Stimulated activated CD8-positive, alpha-beta memory T cell treated with anti-CD3 and anti-CD28 coated beads, Interleukin-4, amount 100 ng/mL, for 1 hour (primary cell): Measurements from ENCODE around the gene SZT2.
"Not testable (repeated sequence)": the region's sequence is repeated elsewhere in the genome, so short reads cannot be mapped to it uniquely, and the experiment has no call there.

ENCODE experiments used
- DNase-seq, 2 donors: peaks; one replicate each; pipeline ENCODE4 v3.0.0-alpha.2; 2020; ENCODE audit warnings: low read depth in 2 of 2, low spot score in 1 of 2

Gene SZT2

DNA sequence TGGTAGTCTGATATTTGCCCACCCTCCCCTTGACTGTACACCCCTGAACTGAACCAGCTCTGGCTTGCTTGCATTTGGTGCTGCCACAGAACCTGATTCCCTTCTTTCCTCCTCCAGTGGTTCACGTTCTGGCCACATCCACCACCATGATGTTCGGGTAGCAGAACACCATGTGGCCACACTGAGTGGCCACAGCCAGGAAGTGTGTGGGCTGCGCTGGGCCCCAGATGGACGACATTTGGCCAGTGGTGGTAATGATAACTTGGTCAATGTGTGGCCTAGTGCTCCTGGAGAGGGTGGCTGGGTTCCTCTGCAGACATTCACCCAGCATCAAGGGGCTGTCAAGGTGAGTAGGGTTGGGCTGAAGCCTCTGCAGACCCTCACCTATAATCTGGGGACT, 29.1 kb upstream of the SZT2 start:
- DNase-seq: no peak

DNA sequence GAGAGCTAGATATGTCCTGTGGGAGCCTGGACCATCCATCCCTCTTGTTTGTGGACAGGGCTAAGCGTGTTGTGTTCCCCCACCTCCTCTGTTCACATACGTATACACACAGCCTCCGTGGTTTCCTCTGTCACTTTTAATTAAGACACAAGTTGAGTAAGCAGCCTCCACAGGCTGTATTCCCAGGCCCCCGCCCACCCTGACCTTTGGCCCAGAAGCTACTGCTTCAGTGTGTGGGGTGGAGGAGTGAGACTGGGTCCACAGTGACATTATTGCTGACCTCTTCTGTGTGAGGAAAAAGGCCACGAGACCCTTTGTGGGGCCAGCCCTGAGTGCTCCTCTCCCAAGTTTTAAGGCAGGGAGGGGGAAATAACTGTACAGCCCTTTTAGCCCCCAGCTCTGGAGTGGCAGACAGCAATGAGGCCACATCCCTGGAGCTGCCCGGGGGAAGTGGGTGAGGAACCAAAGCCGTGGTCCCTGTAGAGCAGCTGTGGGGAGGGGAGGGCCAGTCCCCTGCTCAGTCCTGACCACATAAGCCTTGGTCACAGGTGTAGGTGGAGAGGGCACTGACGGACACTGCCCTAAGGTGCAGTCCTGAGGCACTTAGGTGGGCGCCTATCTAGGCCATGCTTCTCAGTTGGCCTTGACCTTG, 26.3 kb upstream of the SZT2 start:
- no peak for DNase-seq

DNA sequence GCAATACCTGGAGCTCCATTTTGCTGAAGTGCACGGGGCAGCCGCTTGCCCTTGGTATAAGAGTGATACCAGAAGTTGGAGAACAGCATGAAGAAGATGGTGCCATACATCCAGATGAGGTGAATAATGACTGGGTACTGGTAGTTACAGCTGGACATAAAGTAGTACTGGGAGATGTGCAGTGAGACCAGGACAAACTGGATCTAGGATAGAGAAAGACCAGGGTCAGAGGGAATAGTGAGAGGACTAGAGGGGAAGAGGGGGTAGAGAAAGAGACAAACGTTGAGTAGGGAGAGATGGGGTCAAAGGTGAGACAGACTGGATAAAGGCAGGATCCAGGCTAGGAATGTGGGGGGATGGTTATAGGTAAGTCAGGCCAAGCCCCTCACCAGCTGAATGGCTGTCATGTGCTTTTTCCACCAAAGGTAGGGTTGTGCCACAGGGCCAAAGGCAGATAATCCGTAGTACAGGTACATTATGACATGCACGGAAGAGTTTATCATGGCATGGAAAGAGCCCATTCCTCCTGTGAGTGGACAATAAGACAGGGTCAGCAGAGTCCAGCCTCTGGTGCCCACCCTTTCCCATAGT, 25.7 kb upstream of the SZT2 start:
- no peak for DNase-seq

DNA sequence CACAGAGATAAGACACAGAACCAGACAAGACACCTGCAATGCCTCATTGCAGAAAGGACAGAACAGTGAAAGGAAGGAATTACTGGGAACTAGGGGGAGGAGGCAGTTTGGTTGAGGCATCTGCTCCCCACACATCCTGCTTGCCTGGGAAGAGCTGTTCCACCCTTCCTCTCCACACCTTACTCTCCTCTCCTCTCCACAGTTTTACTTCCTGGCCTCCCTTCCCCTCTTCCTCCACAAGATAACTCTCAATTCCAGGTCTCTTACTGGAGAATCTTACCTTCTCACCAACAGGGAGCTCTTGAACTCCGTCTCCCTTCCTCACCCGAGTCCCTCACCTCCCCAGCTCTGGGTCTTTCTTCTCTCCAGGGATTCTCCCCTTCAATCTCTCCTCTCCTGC, 24.0 kb upstream of the SZT2 start:
- DNase-seq: no peak

DNA sequence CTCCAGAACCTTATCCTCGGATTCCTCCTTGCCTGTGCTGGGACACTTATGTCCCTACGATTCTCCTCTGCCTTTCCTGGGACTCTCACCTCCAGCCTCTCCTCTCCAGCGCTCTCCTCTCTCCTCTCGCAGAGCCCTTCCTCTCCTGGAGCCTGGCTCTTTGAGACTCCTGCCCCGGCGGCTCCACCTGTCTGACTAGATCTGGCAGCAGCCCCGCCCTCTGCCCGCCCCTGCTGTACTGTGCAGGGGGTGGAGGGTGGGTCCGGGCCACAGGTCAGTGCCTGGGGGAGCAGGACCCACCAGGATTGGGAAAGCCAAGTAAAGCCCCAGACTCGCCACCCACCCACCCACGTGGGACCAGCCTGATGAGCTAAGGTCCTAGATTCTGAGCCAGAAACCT, 23.5 kb upstream of the SZT2 start:
- no peak for DNase-seq

DNA sequence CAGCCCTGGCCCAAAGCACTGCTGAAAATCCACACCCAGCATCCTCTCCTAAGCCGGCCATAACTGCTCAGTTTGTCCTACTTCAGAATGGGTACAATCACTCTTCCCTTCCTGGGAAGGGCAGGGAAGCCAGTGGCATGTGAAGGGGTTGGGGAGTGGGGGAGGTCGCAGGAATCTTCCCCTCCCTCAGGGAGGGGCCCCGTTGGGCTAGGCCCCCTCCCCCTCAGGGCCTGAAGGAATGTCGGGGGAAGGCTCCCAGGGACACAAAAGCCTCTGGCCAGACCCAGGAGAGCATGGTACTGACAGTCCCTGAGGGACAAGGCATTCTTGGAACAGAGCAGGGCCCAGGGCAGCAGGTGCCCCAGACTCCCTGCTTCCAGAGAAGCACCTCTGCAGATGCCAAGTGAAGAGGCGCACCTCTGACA, 23.1 kb upstream of the SZT2 start:
- DNase-seq: no peak

DNA sequence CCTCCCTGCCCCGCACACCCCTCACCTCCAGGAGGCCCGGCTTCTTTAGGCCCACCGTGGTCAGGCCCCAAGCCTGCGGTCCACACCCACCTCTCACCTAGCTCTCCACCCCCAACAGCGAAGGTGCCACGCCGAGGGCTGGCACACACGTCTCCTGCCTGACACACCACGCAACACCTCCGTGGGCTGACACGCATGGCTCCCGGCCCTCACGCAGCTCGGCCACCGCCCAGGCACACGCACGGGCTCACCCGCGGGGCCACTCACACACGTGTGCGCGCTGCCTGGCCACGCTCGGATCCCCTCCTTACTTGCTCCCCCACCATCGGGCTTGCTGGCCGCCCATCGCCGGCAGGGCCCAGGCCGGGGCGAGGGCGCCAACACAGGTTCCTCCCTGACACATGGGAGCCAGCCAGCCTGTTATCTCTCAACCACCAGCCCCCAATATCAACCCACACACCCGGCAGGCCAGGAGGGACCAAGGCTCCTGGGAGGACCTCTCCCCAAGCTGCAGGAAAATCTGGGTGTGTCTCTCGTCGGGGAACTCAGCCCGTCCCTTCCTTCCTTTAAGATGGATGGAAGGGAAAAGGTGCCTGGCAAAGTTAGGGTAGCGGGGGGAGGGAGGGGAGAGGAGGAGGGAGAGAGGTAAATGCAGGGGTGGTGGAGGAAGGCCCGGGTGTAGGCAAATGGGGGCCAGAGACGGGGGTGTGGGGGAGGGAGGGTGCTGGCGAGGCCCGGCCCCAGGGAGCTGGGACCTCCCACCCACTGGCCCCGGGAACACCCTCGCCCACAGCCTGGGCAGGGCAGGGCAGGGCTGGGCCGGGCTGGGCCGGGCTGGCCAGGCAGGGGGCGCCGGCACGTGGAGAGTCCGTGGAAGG, 22.4 kb upstream of the SZT2 start:
- peak in 1 of 2 donors; percentile 7 for DNase-seq

DNA sequence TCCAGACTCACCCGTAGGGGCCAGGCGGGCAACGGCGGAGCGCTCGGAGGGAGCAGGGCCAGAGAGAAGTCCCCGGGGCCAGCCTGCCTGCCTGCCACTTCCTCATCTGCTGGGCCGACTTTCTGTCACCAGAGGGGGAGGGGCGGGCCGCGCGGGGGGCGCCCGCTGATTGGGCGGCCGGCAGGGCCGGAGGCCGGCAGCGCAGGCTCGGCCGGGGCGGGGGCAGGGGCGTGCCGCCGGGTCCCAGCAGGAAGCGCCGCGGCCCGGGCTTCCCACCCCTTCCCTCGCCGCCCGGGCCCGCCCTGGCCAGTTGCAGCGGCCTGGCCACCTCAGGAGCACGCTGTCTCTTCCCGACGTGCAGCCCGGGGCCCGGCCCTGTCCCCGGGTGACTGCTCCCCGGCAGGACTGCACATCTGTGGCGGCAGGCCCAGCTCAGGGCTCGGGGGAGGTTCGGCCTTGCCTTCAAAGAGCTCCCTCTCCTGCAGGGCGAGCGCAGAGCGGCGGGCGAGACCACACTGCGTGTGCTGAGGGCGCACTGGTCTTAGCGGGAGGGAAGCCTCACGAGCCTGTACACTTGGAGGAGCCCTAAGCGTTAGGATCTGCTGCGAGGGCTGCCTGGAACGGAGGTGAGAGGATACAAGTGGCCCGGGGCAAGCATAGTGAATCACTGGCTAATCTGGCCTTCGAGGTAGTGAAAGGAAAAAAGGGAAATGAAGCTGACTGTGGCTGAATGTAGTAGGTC, 21.6 kb upstream of the SZT2 start, which contains the start of gene ELOVL1:
ELOVL1 (minus strand) TSS at position 108 of the 742 bp plus-strand sequence. CDS start 2,402 bp downstream, outside the sequence.
- peak; percentile 68 to 77 for DNase-seq

DNA sequence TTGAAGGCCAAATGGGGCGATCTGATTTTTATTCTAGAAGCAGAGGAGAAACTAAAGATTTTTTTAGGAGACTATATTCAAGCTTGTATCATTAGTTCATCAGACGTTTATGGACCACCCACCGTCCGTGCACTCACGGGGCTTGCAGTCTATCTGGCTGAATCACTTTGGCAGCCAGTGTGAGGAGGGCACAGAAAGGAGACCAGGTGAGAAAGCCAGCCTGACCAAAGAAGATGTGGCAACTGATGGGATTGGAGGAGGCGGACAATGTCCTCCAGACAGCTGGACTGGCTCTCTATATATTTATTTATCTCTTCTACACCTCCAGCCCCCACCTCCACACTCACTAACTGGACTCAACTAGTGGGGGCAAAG, 21.1 kb upstream of the SZT2 start:
- DNase-seq: no peak

DNA sequence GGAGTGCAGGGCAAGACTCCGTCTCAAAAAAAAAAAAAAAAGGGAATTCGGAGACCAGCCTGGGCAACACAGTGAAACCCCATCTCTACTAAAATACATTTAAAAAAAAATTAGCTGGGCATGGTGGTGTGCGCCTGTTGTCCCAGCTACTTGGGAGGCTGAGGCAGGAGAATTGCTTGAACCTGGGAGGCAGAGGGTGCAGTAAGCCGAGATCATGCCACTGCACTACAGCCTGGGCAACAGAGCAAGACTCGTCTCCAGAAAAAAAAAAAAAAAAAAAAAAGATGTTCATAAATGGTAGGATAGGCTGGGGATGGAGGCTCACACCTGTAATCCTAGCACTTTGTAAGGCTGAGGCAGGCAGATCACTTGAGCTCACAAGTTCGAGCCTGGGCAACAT, 19.9 kb upstream of the SZT2 start:
- DNase-seq: not testable (repeated sequence)

DNA sequence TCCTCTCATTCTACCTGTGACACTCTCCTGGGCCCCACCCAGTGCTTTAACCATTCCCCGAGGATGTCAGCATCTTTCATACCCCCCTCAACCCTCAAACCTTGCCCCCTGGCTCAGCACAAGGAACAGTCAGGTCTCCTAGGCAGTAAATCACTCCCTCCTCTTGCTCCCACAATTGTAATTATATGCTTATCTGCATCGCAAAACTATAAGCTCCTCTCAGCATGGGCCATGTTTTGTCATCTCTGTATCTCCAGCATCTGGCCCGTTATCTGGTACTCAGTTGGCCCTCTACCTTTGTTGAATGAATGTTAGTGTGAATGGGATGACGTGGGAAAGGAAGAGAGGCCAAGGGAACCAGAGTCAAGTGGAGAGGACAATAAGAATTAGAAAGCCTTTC, 19.1 kb upstream of the SZT2 start:
- DNase-seq: no peak

DNA sequence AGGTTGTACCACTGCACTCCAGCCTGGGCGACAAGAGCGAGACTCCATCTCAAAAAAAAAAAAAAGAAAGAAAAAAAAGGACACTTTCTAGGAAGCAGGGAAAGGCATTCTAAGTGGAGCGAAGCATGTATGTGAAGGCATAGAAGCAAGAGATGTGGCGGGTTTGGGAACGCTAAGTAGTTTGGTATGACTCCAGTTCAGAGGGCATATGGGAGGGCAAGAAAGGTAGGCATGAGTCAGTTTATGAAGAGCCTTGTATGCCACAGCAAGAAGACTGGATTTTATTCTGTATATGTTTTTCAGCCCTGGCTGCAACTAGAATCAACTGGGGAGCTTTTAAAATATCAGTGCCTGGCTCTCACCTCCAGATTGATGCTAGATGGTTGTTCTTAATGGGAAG, 17.5 kb upstream of the SZT2 start:
- no peak for DNase-seq

DNA sequence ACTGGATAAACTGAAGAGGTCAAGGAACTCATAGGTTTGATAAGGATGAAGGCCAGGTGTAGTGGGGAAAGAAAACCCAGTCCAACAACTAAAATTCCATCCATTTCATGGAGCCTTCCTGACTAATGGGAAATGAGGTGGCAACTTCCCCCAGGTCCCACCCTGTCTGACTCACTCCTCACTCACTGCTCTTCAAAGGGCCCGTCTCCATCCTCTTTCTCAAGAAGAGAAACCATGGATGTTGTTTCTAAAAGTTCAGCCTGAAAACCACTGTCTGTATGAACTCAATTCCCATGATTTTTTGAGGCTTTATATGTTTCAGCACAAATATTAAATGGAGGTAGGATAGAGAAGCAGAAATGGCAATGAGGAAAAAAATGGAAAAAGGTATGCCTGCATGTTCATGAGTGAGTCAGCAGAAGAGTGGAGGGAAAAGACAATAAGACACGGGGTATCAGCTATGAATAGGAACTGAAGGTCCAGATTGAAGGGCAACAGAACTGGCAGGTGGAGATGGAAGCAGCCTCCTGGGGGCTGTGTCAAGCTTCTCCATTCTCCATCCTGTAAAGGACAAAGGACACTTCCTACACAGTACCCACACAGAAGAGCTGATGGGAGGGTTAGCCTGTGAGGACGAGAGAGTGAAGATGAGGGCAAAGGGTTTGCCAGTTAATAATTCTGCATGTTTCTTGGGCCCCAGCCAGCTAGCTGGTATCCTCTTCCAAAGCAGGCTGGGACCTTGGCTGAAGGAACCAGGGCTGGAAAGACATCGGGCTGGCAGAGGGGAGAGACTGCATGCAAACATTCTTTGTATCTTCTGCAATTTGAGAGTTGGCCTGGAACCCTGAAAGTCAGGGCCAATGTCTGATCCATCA, 16.4 kb upstream of the SZT2 start:
- DNase-seq: no peak

DNA sequence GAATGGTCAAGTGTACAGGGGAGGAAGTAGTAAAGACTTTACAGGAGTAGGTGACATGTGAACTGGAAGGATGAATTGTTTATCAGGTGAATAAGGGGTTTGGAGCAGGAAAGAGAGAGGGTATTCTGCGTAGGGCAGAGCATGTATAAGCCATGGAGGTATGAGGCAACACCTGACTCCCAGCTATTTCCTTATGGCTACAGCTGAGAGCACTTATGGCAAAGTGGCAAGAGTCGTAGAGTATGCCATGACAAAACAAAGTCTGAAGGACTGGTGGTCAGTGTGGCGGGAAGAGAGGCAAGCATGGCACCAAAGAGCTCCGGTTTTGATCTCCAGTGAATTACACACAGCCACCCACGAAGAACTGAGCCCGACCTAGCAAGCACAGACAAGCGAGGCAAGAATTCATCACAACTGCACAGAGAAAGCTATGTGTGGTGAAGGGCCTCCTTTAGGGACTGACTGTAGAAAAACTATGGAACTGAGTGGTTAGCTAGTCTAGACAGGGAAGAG, 12.9 kb upstream of the SZT2 start:
- DNase-seq: no peak

DNA sequence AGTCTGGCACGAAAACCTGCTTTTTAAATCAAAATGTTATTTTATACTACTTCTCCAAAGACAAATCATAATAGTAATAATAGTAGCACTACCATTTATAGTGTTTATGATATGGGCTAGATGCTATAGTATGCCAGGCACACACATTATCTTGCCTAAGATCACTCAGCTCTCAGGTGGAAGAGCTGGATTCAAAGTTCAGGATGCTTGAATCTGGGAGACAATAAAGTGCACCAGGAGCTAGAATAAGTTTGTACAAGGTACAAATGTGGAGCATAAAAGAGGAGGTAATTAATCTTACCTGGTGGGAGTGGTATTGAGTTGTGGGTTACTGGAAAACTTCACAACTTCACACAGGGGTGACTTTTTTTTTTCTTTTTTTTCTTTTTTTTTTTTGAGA, 11.9 kb upstream of the SZT2 start:
- DNase-seq: no peak

DNA sequence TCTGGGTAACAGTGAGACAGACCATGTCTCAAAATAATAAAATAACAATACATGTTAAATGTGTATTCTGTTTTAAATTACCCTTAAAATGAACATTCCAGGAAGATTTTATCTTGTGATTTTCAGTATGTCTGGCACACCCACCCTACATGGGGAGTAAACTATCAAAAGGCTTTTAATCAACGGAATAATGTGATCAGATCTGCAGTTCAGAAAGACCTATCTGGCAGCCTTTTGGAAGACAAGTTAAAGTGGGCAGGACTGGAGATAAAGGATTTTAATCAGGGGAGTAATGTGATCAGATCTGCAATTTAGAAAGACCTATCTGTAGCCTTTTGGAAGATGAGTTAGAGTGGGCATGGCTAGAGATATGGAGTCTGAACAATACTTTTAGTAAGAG, 10.2 kb upstream of the SZT2 start:
- no peak for DNase-seq

DNA sequence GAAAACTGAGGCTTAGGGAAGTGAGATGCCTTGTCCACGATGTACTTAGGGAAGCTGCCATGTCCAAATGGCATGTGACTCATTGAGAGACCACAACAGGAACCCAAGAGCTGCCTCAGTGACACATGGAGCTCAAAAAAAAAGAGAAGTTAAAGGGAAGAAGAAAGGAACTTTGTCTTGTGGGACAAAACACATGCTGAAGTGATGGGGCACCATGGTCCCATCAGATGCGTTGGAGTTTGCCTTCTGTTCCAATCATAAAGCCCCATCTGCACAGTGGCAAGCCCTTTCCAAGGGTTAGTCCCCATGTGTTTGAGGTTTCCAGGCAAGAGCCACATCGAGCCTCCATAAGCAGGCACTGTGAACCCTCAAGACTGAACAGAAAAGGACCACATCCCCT, 8.1 kb upstream of the SZT2 start:
- DNase-seq: no peak

DNA sequence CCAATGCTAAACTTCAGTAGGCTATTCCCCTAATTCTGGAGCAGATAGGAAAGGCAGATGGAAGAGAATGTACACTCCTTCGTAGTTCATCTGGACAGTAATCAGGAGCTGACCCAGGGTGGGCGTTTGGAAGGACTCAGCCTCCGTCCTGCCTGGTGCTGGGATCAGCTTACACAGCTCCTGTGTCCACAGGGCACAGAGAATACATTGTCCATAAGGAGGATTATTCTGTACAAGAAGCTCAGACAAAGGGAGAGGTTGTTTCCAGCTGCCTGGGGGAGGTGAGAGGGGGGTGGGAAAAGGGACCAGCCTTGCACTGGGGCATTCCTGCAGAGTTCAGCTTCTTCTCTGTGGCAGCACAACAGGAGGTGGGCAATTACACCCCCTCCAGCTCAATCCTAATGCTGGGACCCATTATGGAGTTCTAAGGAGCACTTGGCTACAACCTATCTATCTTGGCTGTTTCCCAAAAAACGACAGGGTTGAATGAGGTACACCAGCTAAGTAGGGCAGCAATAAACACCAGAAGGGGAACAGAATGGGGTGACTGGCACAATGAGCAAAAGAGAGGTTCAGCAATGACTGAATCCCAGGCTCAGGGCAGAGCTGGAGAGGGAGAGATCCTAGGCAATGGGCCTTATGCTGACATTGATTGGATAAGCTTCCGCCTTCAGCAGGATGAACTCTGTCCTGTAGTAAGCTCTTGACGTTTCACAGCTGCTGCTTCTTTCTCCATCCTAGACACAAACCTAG, 7.5 kb upstream of the SZT2 start:
- DNase-seq: no peak

DNA sequence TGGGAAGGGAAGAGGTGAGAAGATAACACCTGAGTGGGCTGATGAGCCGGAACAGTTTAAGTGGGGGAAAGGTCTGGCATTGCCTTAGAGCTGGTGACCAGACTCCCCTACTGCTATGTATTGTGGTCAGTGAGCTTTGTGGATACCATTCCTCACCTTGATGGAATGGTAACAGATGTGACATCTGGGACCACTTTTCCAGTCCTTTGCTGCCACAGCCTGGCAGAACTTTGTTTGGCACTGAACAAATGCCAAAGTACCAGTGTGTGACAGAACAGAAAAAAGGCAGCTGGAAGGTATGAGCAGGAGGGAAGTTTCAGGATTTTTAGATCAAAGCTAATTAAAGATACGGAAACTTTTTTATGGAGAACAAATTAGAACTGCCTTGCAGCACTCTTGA, 6.2 kb upstream of the SZT2 start:
- DNase-seq: no peak

DNA sequence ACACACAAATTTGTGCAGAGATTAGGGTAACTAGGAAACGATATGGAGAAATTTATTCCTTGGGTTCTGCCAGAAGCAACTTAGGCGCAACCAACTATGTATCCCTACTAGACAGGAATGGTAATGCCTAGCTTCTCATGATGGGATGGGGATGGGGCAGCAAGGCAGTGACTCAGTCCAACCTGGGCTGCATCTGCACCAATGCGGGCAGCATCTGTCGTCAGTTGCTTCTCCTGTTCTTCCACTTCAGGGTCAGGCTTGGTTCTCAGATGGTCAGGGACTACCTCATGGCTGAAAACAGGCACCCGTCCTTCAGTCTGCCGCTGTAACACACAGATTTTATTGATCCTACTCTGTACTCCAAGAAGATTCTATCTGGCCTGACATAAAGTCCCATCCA, 3.0 kb upstream of the SZT2 start:
- DNase-seq: no peak
